K562 (cell line): ENCODE measurements around the gene PQBP1. TPM values are rescaled to one million over a fixed set of nuclear protein-coding genes. Genes with fewer than 3 reads are reported as not detected.

ENCODE experiments used
- ATAC-seq: fragments of 200-7000 bp; cut with Tn5 transposase; 3 replicates; pipeline ENCODE4 v1.9.1; 2020; ENCODE audit warnings: moderate library complexity
- BruUV-seq: library from RNA; stranded (reverse); fragments of 400-500 nt; replicated peaks from 2 replicates; lab custom pipeline; 2021; lab: Mats Ljungman, UMichigan
- CTCF ChIA-PET: fragments of 300-600 bp; formaldehyde crosslinking; extraction: SDS; loops from one replicate; lab custom pipeline; 2021; ENCODE audit warnings: low intra/inter-chr PET ratio; lab: Yijun Ruan, JAX
- POLR2A ChIA-PET: fragments of 300-600, 350-650 bp; sonication (Branson Sonifier 250); formaldehyde crosslinking; extraction: SDS; loops from one replicate; lab custom pipeline; 2021; ENCODE audit warnings: antibody characterized with exemption, inconsistent platforms; lab: Yijun Ruan, JAX
- DNase-seq, 4 experiments: peaks; one replicate each; pipeline versions ENCODE4 v3.0.0 to v3.0.0-alpha.2; 2011 to 2018; ENCODE audit warnings: low spot score in 3 of 4, mixed read lengths in 3 of 4; ENCODE audit errors: extremely low read depth in 1 of 4
- FAIRE-seq: peaks from 2 replicates; lab custom pipeline; 2011; peaks lifted over from hg19 to GRCh38; lab: Jason Lieb, UNC
- H2AFZ ChIP-seq: 2 replicates; pipeline ENCODE4 v1.6.0; 2011; ENCODE audit warnings: low read depth, low read length, control low read depth, inconsistent platforms
- H3K27ac ChIP-seq: fragments of 200-600 bp; 3 replicates; pipeline ENCODE4 v1.8.0; 2011; ENCODE audit warnings: low read depth, mild to moderate bottlenecking, control low read depth, inconsistent platforms, low read length, moderate library complexity, mixed read lengths; ENCODE audit errors: extremely low read depth
- H3K27me3 ChIP-seq, 2 experiments: fragments of 300-600 bp in 1 of 2; 2 replicates in 1 of 2; 3 replicates in 1 of 2; pipeline versions ENCODE4 v1.6.0 to v1.8.0; 2011; ENCODE audit warnings: inconsistent platforms in 2 of 2, low read length in 2 of 2, mild to moderate bottlenecking in 1 of 2, mixed read lengths in 1 of 2, moderate library complexity in 1 of 2; ENCODE audit not compliant: control insufficient read depth in 2 of 2, insufficient read depth in 2 of 2
- H3K36me3 ChIP-seq: fragments of 300-600 bp; 3 replicates; pipeline ENCODE4 v1.8.0; 2011; ENCODE audit warnings: mild to moderate bottlenecking, low read length, inconsistent platforms; ENCODE audit not compliant: control insufficient read depth, insufficient read depth
- H3K4me1 ChIP-seq, 2 experiments: fragments of 200-600 bp in 1 of 2; replicated peaks in 1 of 2; 2 replicates in 1 of 2; 3 replicates in 1 of 2; pipeline versions ENCODE4 v1.5.1 to v1.8.0; 2011; ENCODE audit warnings: inconsistent platforms in 2 of 2, low read length in 2 of 2, mild to moderate bottlenecking in 1 of 2, mixed read lengths in 1 of 2, moderate library complexity in 1 of 2; ENCODE audit not compliant: control insufficient read depth in 2 of 2, insufficient read depth in 2 of 2
- H3K4me2 ChIP-seq: 2 replicates; pipeline ENCODE4 v1.6.1; 2011; ENCODE audit warnings: low read length, control low read depth, inconsistent platforms, mixed read lengths; ENCODE audit not compliant: insufficient read depth
- H3K4me3 ChIP-seq: fragments of 200-600 bp; sonication (generic), shearing (Covaris generic); 2 replicates; pipeline ENCODE4 v1.5.1; 2016; ENCODE audit warnings: control low read depth, inconsistent platforms
- H3K79me2 ChIP-seq: fragments of 200-600 bp; 3 replicates; pipeline ENCODE4 v1.8.0; 2011; ENCODE audit warnings: low read length, inconsistent platforms; ENCODE audit not compliant: control insufficient read depth, insufficient read depth
- H3K9ac ChIP-seq, 2 experiments: 2 replicates each; pipeline versions ENCODE4 v1.6.0 to v1.6.1; 2011; ENCODE audit warnings: low read depth in 2 of 2, low read length in 2 of 2, control low read depth in 1 of 2, inconsistent platforms in 1 of 2, mild to moderate bottlenecking in 1 of 2, mixed read lengths in 1 of 2; ENCODE audit not compliant: insufficient read depth in 1 of 2
- H3K9me1 ChIP-seq: one replicate; pipeline ENCODE4 v1.6.0; 2011; ENCODE audit warnings: inconsistent platforms, mild to moderate bottlenecking, low read length, moderate library complexity; ENCODE audit not compliant: control insufficient read depth, insufficient read depth
- H3K9me3 ChIP-seq: replicated peaks from 2 replicates; pipeline ENCODE4 v1.5.1; 2011; ENCODE audit warnings: low read depth, low read length, inconsistent platforms; ENCODE audit not compliant: control insufficient read depth, insufficient read depth
- H4K20me1 ChIP-seq: replicated peaks from 2 replicates; pipeline ENCODE4 v1.6.1; 2011; ENCODE audit warnings: low read length, inconsistent platforms, mixed read lengths; ENCODE audit not compliant: control insufficient read depth, insufficient read depth
- ARID2 ChIP-seq: fragments of 450-650 bp; IDR thresholded peaks from 2 replicates; pipeline ENCODE4 v1.6.1; 2017; ENCODE audit warnings: antibody characterized with exemption, mild to moderate bottlenecking
- BRD9 ChIP-seq: fragments of 450-650 bp; IDR thresholded peaks from 2 replicates; pipeline ENCODE4 v1.6.1; 2018; ENCODE audit warnings: low read depth; ENCODE audit not compliant: partially characterized antibody
- FOXO4 ChIP-seq: fragments of 450-650 bp; formaldehyde crosslinking; IDR thresholded peaks from 2 replicates; pipeline ENCODE4 v1.4.0; 2020; ENCODE audit warnings: mild to moderate bottlenecking, moderate library complexity
- JUND ChIP-seq, 2 experiments: IDR thresholded peaks; 2 replicates in 1 of 2; 3 replicates in 1 of 2; pipeline ENCODE4 v1.6.1; 2011; ENCODE audit warnings: borderline replicate concordance in 2 of 2, low read depth in 2 of 2, low read length in 2 of 2, improper control_type of control experiment in 1 of 2, missing biosample characterization in 1 of 2, missing genetic modification characterization in 1 of 2, missing genetic modification reagents in 1 of 2
- MEF2D ChIP-seq: conservative IDR thresholded peaks from 2 replicates; pipeline ENCODE4 v1.6.1; 2016; ENCODE audit warnings: low read depth, missing genetic modification characterization, missing compliant biosample characterization
- PHB ChIP-seq: fragments of 250-450 bp; sonication (Bioruptor Pico); IDR thresholded peaks from 2 replicates; pipeline ENCODE4 v1.5.0; 2021
- PRDM10 ChIP-seq: fragments of 450-650 bp; IDR thresholded peaks from 2 replicates; pipeline ENCODE4 v1.6.1; 2018; ENCODE audit not compliant: partially characterized antibody
- SMARCE1 ChIP-seq: fragments of 450-650 bp; IDR thresholded peaks from 2 replicates; pipeline ENCODE4 v1.7.1; 2016; ENCODE audit warnings: mild to moderate bottlenecking
- SREBF2 ChIP-seq: sonication (generic); formaldehyde crosslinking; IDR thresholded peaks from 2 replicates; pipeline ENCODE4 v1.4.0; 2020; ENCODE audit warnings: mild to moderate bottlenecking, missing genetic modification reagents
- TCF7L2 ChIP-seq: fragments of 150-350 bp; IDR thresholded peaks from 2 replicates; pipeline ENCODE4 v1.6.1; 2016; ENCODE audit warnings: low read depth, mild to moderate bottlenecking, low read length, moderate library complexity
- VEZF1 ChIP-seq: fragments of 200-800 bp; sonication (Bioruptor generic); IDR thresholded peaks from 2 replicates; pipeline ENCODE4 v1.6.1; 2017; ENCODE audit warnings: missing genetic modification characterization, missing compliant biosample characterization
- YY1 ChIP-seq, 3 experiments: IDR thresholded peaks; 2 replicates each; pipeline ENCODE4 v1.6.1; 2011; ENCODE audit warnings: low read length in 2 of 3, mild to moderate bottlenecking in 2 of 3, moderate library complexity in 2 of 3, borderline replicate concordance in 1 of 3, control low read depth in 1 of 3, low read depth in 1 of 3; ENCODE audit not compliant: insufficient read depth in 3 of 3, insufficient replicate concordance in 2 of 3, control insufficient read depth in 1 of 3, insufficient read length in 1 of 3; ENCODE audit errors: extremely low read depth in 1 of 3
- WGBS: fragments of 100-300 bp; shearing (Covaris generic); methylation state at CpG from one replicate; pipeline ENCODE4 v1.1.6; 2016; ENCODE audit warnings: low coverage, mixed read lengths; ENCODE audit not compliant: insufficient coverage; ENCODE audit errors: missing lambda C conversion rate; 5-methylcytosine and 5-hydroxymethylcytosine counted together
- in situ Hi-C: fragments of 300-500 bp; cut with MboI; formaldehyde crosslinking; loops from 4 replicates; pipeline ENCODE4 v1.15.0; 2018; ENCODE audit warnings: inconsistent platforms, mixed read lengths
- intact Hi-C: fragments of 100-400 bp; cut with micrococcal nuclease; formaldehyde crosslinking; loops from 2 replicates; pipeline ENCODE4 v1.14.2; 2022
- polyA plus RNA-seq, 8 experiments: library from polyadenylated mRNA; depleted of rRNA in 4 of 8; stranded (reverse) in 5 of 8; unstranded in 3 of 8; fragments of >200 nt; fragmentation: Nextera tagmentation in 2 of 8; fragmentation: Illumina TruSeq in 1 of 8; extraction: Ambion mirVana in 2 of 8; extraction: Trizol in 1 of 8; gene quantifications; 2 replicates each; pipeline versions ENCODE4 v1.2.1 to v1.2.3, GENCODE V29; 2011 to 2014; ENCODE audit warnings: inconsistent platforms in 1 of 8, missing spikeins in 1 of 8
- total RNA-seq, 7 experiments: library from RNA; depleted of rRNA in 6 of 7; stranded (reverse); fragments of >200 nt in 6 of 7; fragmentation: Illumina TruSeq in 2 of 7; extraction: Trizol in 2 of 7; gene quantifications; 2 replicates each; pipeline versions ENCODE4 v1.2.1 to v1.2.3, GENCODE V29; 2011 to 2021; ENCODE audit warnings: low replicate concordance in 1 of 7

The PQBP1 gene
- total and polyA plus RNA-seq, 9 of the 15 experiments (the other 6 are each of a cell fraction or from before 2014, with no cell fraction given) = 41.3 to 262 (median 112) TPM

- H4K20me1 ChIP-seq = no peaks in the 10 kb centered on the region
- H3K27ac ChIP-seq = no peak overlapping the region
- ATAC-seq = peak; percentile 42; the same call in 1 of the 3 replicates
- BruUV-seq = no TSS peak
- no peak overlapping the region for H3K4me3 ChIP-seq
- peaks cover 6% of the 10 kb centered on the region; the same call in 1 of the 2 replicates for H3K9me3 ChIP-seq
- ChIA-PET POLR2A (no interaction called here), CTCF (no interaction called here)
- no peaks in the 10 kb centered on the region for H3K79me2 ChIP-seq
- no peak overlapping the region for H3K9ac ChIP-seq
- intact Hi-C loops (no loop called here), in situ Hi-C loops (no loop called here)
- WGBS = 27% methylated on average over 5 of the region's 5 CpGs
- H3K27me3 ChIP-seq = no peaks in the 10 kb centered on the region
- H3K4me1 ChIP-seq = no peaks in the 10 kb centered on the region; a peak in 1 of 5 replicates
- H2AFZ ChIP-seq = 0 out of 2 replicates have a peak overlapping the region, but pooled peaks have one; percentile 24
- H3K9me1 ChIP-seq = no peaks in the 10 kb centered on the region
- H3K36me3 ChIP-seq = no peaks in the 10 kb centered on the region
- peak; percentile 56 for FAIRE-seq
- peak in 1 of 4 experiments; percentile 42 for DNase-seq
- H3K4me2 ChIP-seq = no peak overlapping the region
- no peak for TF ChIP-seq MEF2D (tag)
- no peak for TF ChIP-seq YY1 (IDR thresholded peaks at IDR 0.05; ENCODE audit: borderline replicate concordance in 1 of 3, control insufficient read depth in 1 of 3, extremely low read depth in 1 of 3, insufficient read depth in 3 of 3, insufficient read length in 1 of 3, insufficient replicate concordance in 2 of 3, low read depth in 1 of 3, low read length in 2 of 3)
- no peak for TF ChIP-seq TCF7L2
- no peak for TF ChIP-seq JUND (IDR thresholded peaks at IDR 0.05; ENCODE audit: borderline replicate concordance, low read depth, low read length)
- no peak for TF ChIP-seq JUND (tag; IDR thresholded peaks at IDR 0.05; ENCODE audit: borderline replicate concordance, low read depth, low read length)
- peak; percentile 38 for TF ChIP-seq PRDM10
- no peak for TF ChIP-seq PHB (CRISPR knock-in tag)
- peak; percentile 17; the same call in 1 of the 2 replicates for TF ChIP-seq VEZF1 (CRISPR knock-in tag)
- no peak for TF ChIP-seq SREBF2 (CRISPR knock-in tag)
- peak; percentile 56 for TF ChIP-seq BRD9
- 0 out of 2 replicates have a peak, but pooled peaks have one; percentile 13 for TF ChIP-seq SMARCE1
- no peak for TF ChIP-seq FOXO4
- TF ChIP-seq ARID2 = peak; percentile 51; the same call in 1 of the 2 replicates
These were observed 42.8 kb upstream of the PQBP1 start for GRCh38 chrX:48854898-48855297.
